NT2/D1 (cell line): ENCODE data around the gene ISOC2.

ENCODE experiments used
- SUZ12 ChIP-seq: IDR thresholded peaks from 2 replicates; pipeline ENCODE4 v1.6.1; 2011; ENCODE audit not compliant: insufficient read length, insufficient read depth; ENCODE audit errors: extremely low read depth
- YY1 ChIP-seq: IDR thresholded peaks from 2 replicates; pipeline ENCODE4 v1.6.1; 2011; ENCODE audit not compliant: insufficient read length, insufficient read depth
- ZNF274 ChIP-seq: IDR thresholded peaks from 2 replicates; pipeline ENCODE4 v1.6.1; 2011; ENCODE audit warnings: mild to moderate bottlenecking, low read depth, low read length

GRCh38 chr19:55477905-55478304 is 16.5 kb upstream of the ISOC2 start:
- TF ChIP-seq YY1 (no peak), ZNF274 (no peak), SUZ12 (no peak)
